PC-9 (cell line): ENCODE measurements around the gene NRSN2. TPM values are rescaled to one million over a fixed set of nuclear protein-coding genes. Genes with fewer than 3 reads are reported as not detected.
"Not testable (repeated sequence)": the region's sequence is repeated elsewhere in the genome, so short reads cannot be mapped to it uniquely, and the experiment has no call there.

Experiments
- BruUV-seq: library from RNA; stranded (reverse); fragments of 400-500 nt; replicated peaks from 2 replicates; lab custom pipeline; 2021; lab: Mats Ljungman, UMichigan
- CTCF ChIA-PET: fragments of 300-600 bp; sonication (Branson Sonifier 250); formaldehyde crosslinking; loops from one replicate; lab custom pipeline; 2022; ENCODE audit warnings: antibody characterized with exemption; lab: Charles Lee
- POLR2A ChIA-PET: fragments of 300-600 bp; sonication (Branson Sonifier 250); formaldehyde crosslinking; loops from one replicate; lab custom pipeline; 2022; ENCODE audit warnings: antibody characterized with exemption; ENCODE audit not compliant: unreplicated experiment; lab: Charles Lee
- DNase-seq, 2 experiments: peaks; one replicate each; pipeline versions ENCODE4 v3.0.0 to v3.0.0-alpha.2; 2015 to 2022; ENCODE audit warnings: mixed read lengths in 1 of 2
- H2AFZ ChIP-seq: fragments of 200-600 bp; sonication (generic); 2 replicates; pipeline ENCODE4 v1.8.1; 2017; ENCODE audit warnings: antibody characterized with exemption
- H3F3A ChIP-seq: fragments of 200-600 bp; sonication (generic); 2 replicates; pipeline ENCODE4 v1.8.1; 2017; ENCODE audit warnings: antibody characterized with exemption, mild to moderate bottlenecking, low read depth; ENCODE audit not compliant: insufficient read depth
- H3K27ac ChIP-seq: fragments of 200-600 bp; sonication (generic); 2 replicates; pipeline ENCODE4 v1.6.1; 2016; ENCODE audit warnings: mixed run types
- H3K27me3 ChIP-seq: fragments of 200-600 bp; sonication (generic); 2 replicates; pipeline ENCODE4 v1.6.1; 2016; ENCODE audit warnings: low read depth, mixed run types; ENCODE audit not compliant: insufficient read depth
- H3K36me3 ChIP-seq: fragments of 200-600 bp; sonication (generic); 2 replicates; pipeline ENCODE4 v1.6.1; 2016; ENCODE audit warnings: low read depth, mixed run types
- H3K4me1 ChIP-seq: fragments of 200-600 bp; sonication (generic); replicated peaks from 2 replicates; pipeline ENCODE4 v1.6.1; 2016; ENCODE audit warnings: mixed run types; ENCODE audit not compliant: insufficient read depth
- H3K4me2 ChIP-seq: fragments of 200-600 bp; sonication (generic); 2 replicates; pipeline ENCODE4 v1.6.1; 2017; ENCODE audit warnings: mixed run types
- H3K4me3 ChIP-seq: fragments of 200-600 bp; sonication (generic); 2 replicates; pipeline ENCODE4 v1.6.1; 2016; ENCODE audit warnings: mixed run types
- H3K79me2 ChIP-seq: fragments of 200-600 bp; sonication (generic); 2 replicates; pipeline ENCODE4 v1.6.1; 2017; ENCODE audit warnings: low read depth, mixed run types
- H3K9me2 ChIP-seq: fragments of 200-600 bp; sonication (generic); 2 replicates; pipeline ENCODE4 v1.8.1; 2017; ENCODE audit warnings: mild to moderate bottlenecking; ENCODE audit not compliant: insufficient read depth
- H3K9me3 ChIP-seq: fragments of 200-600 bp; sonication (generic); 2 replicates; pipeline ENCODE4 v1.8.1; 2016; ENCODE audit warnings: low read depth; ENCODE audit not compliant: insufficient read depth
- H4K20me1 ChIP-seq: fragments of 200-600 bp; sonication (generic); 2 replicates; pipeline ENCODE4 v1.8.1; 2017; ENCODE audit not compliant: insufficient read depth
- CTCF ChIP-seq: fragments of 200-600 bp; sonication (generic); conservative IDR thresholded peaks from 2 replicates; pipeline ENCODE4 v1.6.1; 2017; ENCODE audit warnings: mixed run types, antibody characterized with exemption, mild to moderate bottlenecking, moderate library complexity
- EZH2 ChIP-seq: fragments of 200-600 bp; sonication (generic); IDR thresholded peaks from 2 replicates; pipeline ENCODE4 v1.8.0; 2017; ENCODE audit warnings: antibody characterized with exemption, low read depth
- intact Hi-C: fragments of 100-400 bp; cut with micrococcal nuclease; formaldehyde crosslinking; loops from one replicate; pipeline ENCODE4 v1.10.0; 2022; ENCODE audit not compliant: unreplicated experiment
- total RNA-seq: library from RNA; stranded (reverse); gene quantifications from 2 replicates; pipeline ENCODE4 v1.2.3, GENCODE V29; 2021

NRSN2 gene
- total RNA-seq, 1 experiment from 2014 or later: 15.0 TPM

DNA sequence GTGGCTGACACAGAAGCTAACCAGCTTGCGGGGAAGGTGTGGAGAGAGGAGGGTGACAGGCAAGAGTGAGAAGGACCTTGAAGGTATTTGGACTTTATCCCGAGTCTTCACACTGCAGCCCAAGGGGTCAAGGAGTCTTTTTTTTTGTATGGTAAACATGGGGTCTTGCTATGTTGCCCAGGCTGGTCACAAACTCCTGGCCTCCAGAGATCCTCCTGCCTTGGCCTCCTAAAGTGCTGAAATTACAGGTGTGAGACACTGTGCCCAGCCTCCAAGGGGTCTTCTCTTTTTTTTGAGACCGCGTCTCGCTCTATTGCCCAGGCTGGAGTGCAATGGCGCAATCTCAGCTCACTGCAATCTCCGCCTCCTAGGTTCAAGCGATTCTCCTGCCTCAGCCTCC, 12.3 kb upstream of the NRSN2 start:
- Histone ChIP-seq H3K27me3 (no peaks in the 10 kb centered on the region), H3K4me1 (0 out of 2 replicates have a peak, but pooled peaks cover 3% of the 10 kb centered on the region), H3K9me3 (no peaks in the 10 kb centered on the region), H3K4me2 (no peak overlapping the region), H3K4me3 (no peak overlapping the region), H3K36me3 (no peaks in the 10 kb centered on the region), H3K9me2 (no peaks in the 10 kb centered on the region), H3K27ac (no peak overlapping the region), H2AFZ (no peak overlapping the region), H4K20me1 (peaks cover 14% of the 10 kb centered on the region), H3F3A (peaks cover 11% of the 10 kb centered on the region; the same call in 1 of the 2 replicates), H3K79me2 (no peaks in the 10 kb centered on the region)
- intact Hi-C loops: loop anchor here (10.0 kb wide), 1 partner anchor 80 kb away; the partner anchor contains the start of gene DEFB132
- CTCF ChIA-PET: no interaction called here
- BruUV-seq: no TSS peak
- no peak for DNase-seq
- TF ChIP-seq CTCF (no peak), EZH2 (no peak)
- POLR2A ChIA-PET: no interaction called here

- H3K4me2 ChIP-seq, POLR2A ChIA-PET, H3K4me1 ChIP-seq, H3K36me3 ChIP-seq, H2AFZ ChIP-seq, H3K9me3 ChIP-seq, H3K27me3 ChIP-seq, H3K9me2 ChIP-seq, H3K79me2 ChIP-seq, DNase-seq, H3K4me3 ChIP-seq, H4K20me1 ChIP-seq, CTCF ChIA-PET, H3F3A ChIP-seq, H3K27ac ChIP-seq, BruUV-seq: not testable (repeated sequence)
- intact Hi-C loops: loop anchor here (10.0 kb wide), 1 partner anchor 81 kb away; the partner anchor contains the start of gene DEFB132
Observed at GRCh38 chr20:336040-336439, 10.9 kb upstream of the NRSN2 start.

DNA sequence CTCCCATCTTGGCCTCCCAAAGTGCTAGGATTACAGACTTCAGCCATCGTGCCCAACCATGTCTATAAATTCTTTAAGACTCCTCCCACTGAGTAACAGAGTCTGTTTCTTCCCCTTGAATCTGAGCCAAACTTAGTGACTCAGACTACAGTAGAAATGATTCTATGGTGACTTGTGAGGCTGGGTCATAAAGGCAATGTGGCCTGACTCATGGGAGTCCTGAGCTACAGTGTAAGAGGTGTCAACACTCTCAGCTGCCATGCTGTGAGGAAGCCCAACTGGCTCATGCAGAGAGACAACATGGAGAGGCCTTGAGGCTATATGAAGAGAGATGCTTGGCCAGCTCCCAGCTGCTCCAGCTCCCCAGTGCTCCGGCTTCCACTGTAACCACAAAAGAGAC, 5.2 kb upstream of the NRSN2 start:
- H3K9me2 ChIP-seq: no peaks in the 10 kb centered on the region
- no peak overlapping the region for H3K27ac ChIP-seq
- ChIA-PET POLR2A (interaction anchor here (0.6 kb wide), 1 partner anchor 16 kb away, joined by 3 read pairs; the partner anchor contains the start of gene SOX12), CTCF (no interaction called here)
- no peak overlapping the region for H3K4me3 ChIP-seq
- no peak overlapping the region for H2AFZ ChIP-seq
- no peaks in the 10 kb centered on the region for H3K4me1 ChIP-seq
- no peaks in the 10 kb centered on the region for H3K79me2 ChIP-seq
- H3K4me2 ChIP-seq: no peak overlapping the region
- H3F3A ChIP-seq: peaks cover 6% of the 10 kb centered on the region; the same call in 1 of the 2 replicates
- peak; percentile 55 to 86 for DNase-seq
- no peaks in the 10 kb centered on the region for H3K36me3 ChIP-seq
- no peaks in the 10 kb centered on the region for H4K20me1 ChIP-seq
- BruUV-seq: no TSS peak
- H3K27me3 ChIP-seq: no peaks in the 10 kb centered on the region
- intact Hi-C loops: no loop called here
- TF ChIP-seq CTCF: no peak
- TF ChIP-seq EZH2: no peak
- H3K9me3 ChIP-seq: peaks cover 6% of the 10 kb centered on the region

- intact Hi-C loops: no loop called here
Observed at GRCh38 chr20:343107-343506, 3.8 kb upstream of the NRSN2 start.

More at GRCh38 chr20:343107-343506, 3.8 kb upstream of the NRSN2 start:
- Histone ChIP-seq H3F3A (peaks cover 6% of the 10 kb centered on the region; the same call in 1 of the 2 replicates), H3K9me3 (peaks cover 6% of the 10 kb centered on the region), H3K79me2 (no peaks in the 10 kb centered on the region), H3K4me2 (no peak overlapping the region), H3K27ac (no peak overlapping the region), H3K27me3 (no peaks in the 10 kb centered on the region), H3K4me1 (no peaks in the 10 kb centered on the region), H3K4me3 (no peak overlapping the region), H3K9me2 (no peaks in the 10 kb centered on the region), H2AFZ (no peak overlapping the region), H4K20me1 (no peaks in the 10 kb centered on the region), H3K36me3 (no peaks in the 10 kb centered on the region)
- TF ChIP-seq EZH2: no peak
- TF ChIP-seq CTCF: no peak
- DNase-seq: no peak
- no TSS peak for BruUV-seq
- ChIA-PET POLR2A (no interaction called here), CTCF (no interaction called here)
